ENCODE measurements around the gene IL20RA.

DNA sequence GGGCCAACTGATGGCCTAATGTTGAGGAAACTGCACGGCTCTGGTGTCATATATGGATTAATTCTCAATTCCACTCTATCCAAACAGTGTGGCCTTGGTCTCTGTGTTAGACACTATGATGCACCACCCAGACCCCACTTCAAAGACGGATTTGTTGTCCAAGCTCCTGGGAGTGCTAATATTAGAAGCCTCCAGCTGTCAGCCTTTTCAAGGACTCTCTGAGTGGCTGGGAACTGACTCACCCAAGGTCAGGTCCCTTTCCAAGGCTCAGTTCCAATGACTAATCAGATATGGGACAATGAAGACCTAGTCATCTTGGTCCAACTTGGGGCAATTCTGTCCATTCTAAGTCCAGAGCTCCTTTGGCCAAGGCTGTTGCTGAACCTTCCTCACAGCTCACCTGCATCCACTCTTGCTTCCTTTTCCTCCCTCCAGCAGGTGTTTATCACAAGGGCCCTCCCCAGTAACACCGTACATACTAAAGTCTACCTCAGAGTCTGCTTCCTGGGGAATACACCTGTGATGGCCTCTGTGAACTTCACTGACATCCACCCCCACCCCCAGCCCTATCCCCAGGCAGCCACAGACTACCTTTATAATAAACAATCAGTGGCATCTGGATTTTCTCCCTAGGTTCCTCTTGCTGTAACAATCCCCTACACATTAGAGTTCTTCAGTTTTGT lies 7.2 kb upstream of the IL20RA start:
- TF ChIP-seq, protein P1, sequence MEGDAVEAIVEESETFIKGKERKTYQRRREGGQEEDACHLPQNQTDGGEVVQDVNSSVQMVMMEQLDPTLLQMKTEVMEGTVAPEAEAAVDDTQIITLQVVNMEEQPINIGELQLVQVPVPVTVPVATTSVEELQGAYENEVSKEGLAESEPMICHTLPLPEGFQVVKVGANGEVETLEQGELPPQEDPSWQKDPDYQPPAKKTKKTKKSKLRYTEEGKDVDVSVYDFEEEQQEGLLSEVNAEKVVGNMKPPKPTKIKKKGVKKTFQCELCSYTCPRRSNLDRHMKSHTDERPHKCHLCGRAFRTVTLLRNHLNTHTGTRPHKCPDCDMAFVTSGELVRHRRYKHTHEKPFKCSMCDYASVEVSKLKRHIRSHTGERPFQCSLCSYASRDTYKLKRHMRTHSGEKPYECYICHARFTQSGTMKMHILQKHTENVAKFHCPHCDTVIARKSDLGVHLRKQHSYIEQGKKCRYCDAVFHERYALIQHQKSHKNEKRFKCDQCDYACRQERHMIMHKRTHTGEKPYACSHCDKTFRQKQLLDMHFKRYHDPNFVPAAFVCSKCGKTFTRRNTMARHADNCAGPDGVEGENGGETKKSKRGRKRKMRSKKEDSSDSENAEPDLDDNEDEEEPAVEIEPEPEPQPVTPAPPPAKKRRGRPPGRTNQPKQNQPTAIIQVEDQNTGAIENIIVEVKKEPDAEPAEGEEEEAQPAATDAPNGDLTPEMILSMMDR (IDR thresholded peaks at IDR 0.05; ENCODE audit: low read length), result no peak
- TF ChIP-seq EZH2 (optimal IDR thresholded peaks at IDR 0.05; ENCODE audit: low read depth, low read length) (no peak), EZH2phosphoT487 (IDR thresholded peaks at IDR 0.05; ENCODE audit: low read length) (no peak)

All from MM.1S (cell line).